HEK293 (cell line): Measurements from ENCODE around the gene SLC39A10.

Experiments used
- KLF9 ChIP-seq: fragments of 450-650 bp; formaldehyde crosslinking; IDR thresholded peaks from 2 replicates; pipeline ENCODE4 v1.5.1; 2016; ENCODE audit warnings: missing biosample characterization, missing genetic modification characterization, low read depth
- ZNF837 ChIP-seq: fragments of 450-650 bp; formaldehyde crosslinking; IDR thresholded peaks from 2 replicates; pipeline ENCODE4 v1.5.1; 2016; ENCODE audit warnings: missing biosample characterization, missing genetic modification characterization

GRCh38 chr2:195666113-195666712 is 9.2 kb downstream of the SLC39A10 start:
- TF ChIP-seq KLF9, result no peak
- TF ChIP-seq ZNF837 (tag by site-specific recombination), result no peak
